GM18907 (cell line): ENCODE data around the gene CCT4.
"Not testable (repeated sequence)": the region's sequence is repeated elsewhere in the genome, so short reads cannot be mapped to it uniquely, and the experiment has no call there.

Source experiments
- ATAC-seq: cut with Tn5 transposase; IDR thresholded peaks from one replicate; pipeline ENCODE4 v1.9.1; 2021; ENCODE audit warnings: mild to moderate bottlenecking, moderate library complexity; ENCODE audit not compliant: unreplicated experiment

Gene CCT4

GRCh38 chr2:61888267-61889055, at the start of gene CCT4:
Gene CCT4, minus strand, starts transcription at chr2:61888656. Its CDS starts 149 bp downstream, at chr2:61888507.
- ATAC-seq, result peak; percentile 82

GRCh38 chr2:61937886-61938285, 49.4 kb upstream of the CCT4 start:
- no peak for ATAC-seq

GRCh38 chr2:61937098-61937497, 48.6 kb upstream of the CCT4 start:
- ATAC-seq, result no peak

- ATAC-seq, result no peak
Observed at GRCh38 chr2:61928826-61929461, 40.5 kb upstream of the CCT4 start.

GRCh38 chr2:61926531-61927477, 38.3 kb upstream of the CCT4 start:
- ATAC-seq, result no peak

GRCh38 chr2:61924895-61925663, 36.6 kb upstream of the CCT4 start:
- ATAC-seq, result no peak

GRCh38 chr2:61922714-61923113, 34.3 kb upstream of the CCT4 start:
- ATAC-seq, result no peak

- no peak for ATAC-seq
Observed at GRCh38 chr2:61920548-61920947, 32.1 kb upstream of the CCT4 start.

- not testable (repeated sequence) for ATAC-seq
Observed at GRCh38 chr2:61914794-61915193, 26.3 kb upstream of the CCT4 start.

- ATAC-seq, result no peak
Observed at GRCh38 chr2:61911510-61911909, 23.1 kb upstream of the CCT4 start.

- ATAC-seq, result no peak
Observed at GRCh38 chr2:61910603-61911002, 22.1 kb upstream of the CCT4 start.

- no peak for ATAC-seq
Observed at GRCh38 chr2:61909116-61909515, 20.7 kb upstream of the CCT4 start.

GRCh38 chr2:61906186-61906470, 17.7 kb upstream of the CCT4 start:
- ATAC-seq, result no peak

- ATAC-seq, result peak; percentile 98
Observed at GRCh38 chr2:61905372-61906185, 17.1 kb upstream of the CCT4 start, which contains the start of gene COMMD1. Gene COMMD1, plus strand, starts transcription at chr2:61905674. Its CDS starts 5 bp downstream, at chr2:61905679.

- no peak for ATAC-seq
Observed at GRCh38 chr2:61900281-61900680, 11.8 kb upstream of the CCT4 start.

GRCh38 chr2:61898810-61899209, 10.4 kb upstream of the CCT4 start:
- no peak for ATAC-seq

GRCh38 chr2:61887717-61888266, 664 bp downstream of the CCT4 start:
- no peak for ATAC-seq

- no peak for ATAC-seq
Observed at GRCh38 chr2:61885896-61886603, 2.4 kb downstream of the CCT4 start.

GRCh38 chr2:61882850-61883249, 5.6 kb downstream of the CCT4 start:
- no peak for ATAC-seq
